B cell (primary cell): Measurements from ENCODE around the gene USP48. TPM values are rescaled to one million over a fixed set of nuclear protein-coding genes. Genes with fewer than 3 reads are reported as not detected.

Source experiments
- ATAC-seq: fragments of 200-7000 bp; cut with Tn5 transposase; one replicate; pipeline ENCODE4 v1.10.0; 2021; ENCODE audit warnings: low read depth, mild to moderate bottlenecking, moderate number of reproducible peaks, moderate library complexity
- CTCF ChIA-PET: fragments of 350-600 bp; sonication (Branson Sonifier 250); formaldehyde crosslinking; loops from one replicate; lab custom pipeline; 2021; ENCODE audit warnings: antibody characterized with exemption, inconsistent platforms; lab: Charles Lee
- POLR2A ChIA-PET: fragments of 350-600 bp; sonication (Branson Sonifier 250); formaldehyde crosslinking; loops from one replicate; lab custom pipeline; 2021; ENCODE audit warnings: antibody characterized with exemption; lab: Charles Lee
- DNase-seq: peaks from one replicate; pipeline ENCODE4 v3.0.0; 2013
- H2AFZ ChIP-seq: 2 replicates; pipeline ENCODE4 v1.6.1; 2012; ENCODE audit warnings: mild to moderate bottlenecking, low read depth, low read length; ENCODE audit not compliant: insufficient read depth, poor library complexity, severe bottlenecking
- H3K27ac ChIP-seq, 2 donors: 1 replicate in 1 of 2; 2 replicates in 1 of 2; pipeline ENCODE4 v1.5.1; 2012 to 2013; ENCODE audit warnings: low read length in 2 of 2, mild to moderate bottlenecking in 2 of 2, moderate library complexity in 1 of 2
- H3K27me3 ChIP-seq, 4 experiments: fragments of 200-600 bp in 1 of 4; sonication (generic) in 1 of 4; replicated peaks in 1 of 4; 1 replicate in 2 of 4; 2 replicates in 2 of 4; pipeline versions ENCODE4 v1.6.1 to v1.7.0; 2013 to 2016; ENCODE audit warnings: low read length in 3 of 4, mild to moderate bottlenecking in 2 of 4, mixed read lengths in 1 of 4, moderate library complexity in 1 of 4; ENCODE audit not compliant: insufficient read depth in 4 of 4, control insufficient read depth in 3 of 4; ENCODE audit errors: control extremely low read depth in 1 of 4
- H3K36me3 ChIP-seq, 2 experiments: replicated peaks in 1 of 2; 1 replicate in 1 of 2; 2 replicates in 1 of 2; pipeline versions ENCODE4 v1.6.1 to v1.7.1; 2013; ENCODE audit warnings: low read length in 1 of 2; ENCODE audit not compliant: insufficient read depth in 2 of 2, control insufficient read depth in 1 of 2; ENCODE audit errors: control extremely low read depth in 1 of 2, extremely low read depth in 1 of 2
- H3K4me1 ChIP-seq, 2 donors: fragments of 200-600 bp in 1 of 2; sonication (generic) in 1 of 2; 1 replicate in 1 of 2; 2 replicates in 1 of 2; pipeline versions ENCODE4 v1.5.1 to v1.6.1; 2013 to 2017; ENCODE audit warnings: low read length in 2 of 2; ENCODE audit not compliant: control insufficient read depth in 2 of 2, insufficient read depth in 2 of 2
- H3K4me2 ChIP-seq: replicated peaks from 2 replicates; pipeline ENCODE3; 2012; ENCODE audit warnings: mild to moderate bottlenecking, low read depth, low read length; ENCODE audit not compliant: poor library complexity, severe bottlenecking
- H3K4me3 ChIP-seq, 5 experiments: fragments of 200-600 bp in 1 of 5; sonication (generic) in 1 of 5; 1 replicate in 3 of 5; 2 replicates in 2 of 5; pipeline versions ENCODE4 v1.5.1 to v1.7.0; 2011 to 2016; ENCODE audit warnings: low read length in 4 of 5, mild to moderate bottlenecking in 4 of 5, low read depth in 2 of 5, control low read depth in 1 of 5, moderate library complexity in 1 of 5; ENCODE audit not compliant: insufficient read depth in 1 of 5; ENCODE audit errors: control extremely low read depth in 1 of 5, extremely low read depth in 1 of 5
- H3K79me2 ChIP-seq: fragments of 200-600 bp; sonication (generic); one replicate; pipeline ENCODE4 v1.6.0; 2016; ENCODE audit warnings: low read length; ENCODE audit not compliant: control insufficient read depth, insufficient read depth
- H3K9ac ChIP-seq: fragments of 200-600 bp; sonication (generic); 2 replicates; pipeline ENCODE4 v1.6.1; 2017; ENCODE audit warnings: mild to moderate bottlenecking, low read length, moderate library complexity
- H3K9me3 ChIP-seq, 3 donors: one replicate each; pipeline versions ENCODE4 v1.6.1 to v1.7.1; 2013; ENCODE audit warnings: low read length in 2 of 3; ENCODE audit not compliant: control insufficient read depth in 2 of 3, insufficient read depth in 1 of 3; ENCODE audit errors: control extremely low read depth in 1 of 3
- H4K20me1 ChIP-seq: 2 replicates; pipeline ENCODE4 v1.6.0; 2012; ENCODE audit warnings: mild to moderate bottlenecking, low read length; ENCODE audit not compliant: insufficient read depth, control insufficient read depth, poor library complexity, severe bottlenecking
- H3K27ac Mint-ChIP-seq: one replicate; pipeline ENCODE4 v1.8.0; 2021; ENCODE audit warnings: mixed read lengths
- H3K27me3 Mint-ChIP-seq: one replicate; pipeline ENCODE4 v1.8.0; 2021; ENCODE audit warnings: mixed read lengths
- H3K4me1 Mint-ChIP-seq: one replicate; pipeline ENCODE4 v1.8.0; 2021; ENCODE audit warnings: mixed read lengths
- H3K4me3 Mint-ChIP-seq: one replicate; pipeline ENCODE4 v1.8.0; 2021; ENCODE audit warnings: mixed read lengths
- H3K9me3 Mint-ChIP-seq: one replicate; pipeline ENCODE4 v1.8.0; 2022; ENCODE audit warnings: mixed read lengths; ENCODE audit not compliant: insufficient read depth
- CTCF ChIP-seq: fragments of 200-600 bp; IDR thresholded peaks from one replicate; pipeline ENCODE4 v1.8.0; 2022; ENCODE audit warnings: antibody characterized with exemption, mild to moderate bottlenecking
- EZH2 ChIP-seq: IDR thresholded peaks from 2 replicates; pipeline ENCODE4 v1.6.1; 2012; ENCODE audit warnings: borderline replicate concordance, low read depth, mild to moderate bottlenecking, moderate library complexity, low read length; ENCODE audit not compliant: insufficient read depth, poor library complexity, severe bottlenecking
- WGBS: methylation state at CpG from one replicate; pipeline ENCODE4 v1.1.5; 2013; ENCODE audit warnings: missing lambda C conversion rate; ENCODE audit not compliant: insufficient coverage; 5-methylcytosine and 5-hydroxymethylcytosine counted together
- intact Hi-C: fragments of 100-400 bp; cut with micrococcal nuclease; formaldehyde crosslinking; loops from one replicate; pipeline ENCODE4 v1.10.0; 2022
- polyA plus RNA-seq: library from polyadenylated mRNA; depleted of rRNA; stranded (reverse); fragments of >200 nt; gene quantifications from 2 replicates; pipeline ENCODE4 v1.2.3, GENCODE V29; 2012
- total RNA-seq, 2 donors: library from RNA; stranded (reverse); fragments of 120-200 nt in 1 of 2; gene quantifications; 1 replicate in 1 of 2; 2 replicates in 1 of 2; pipeline versions ENCODE4 v1.2.3 to v1.2.4, GENCODE V29; 2013 to 2022

USP48 gene
- total and polyA plus RNA-seq, 2 donors (not counting 1 experiment from before 2014, with no cell fraction given), result 21.2 to 135 TPM

DNA sequence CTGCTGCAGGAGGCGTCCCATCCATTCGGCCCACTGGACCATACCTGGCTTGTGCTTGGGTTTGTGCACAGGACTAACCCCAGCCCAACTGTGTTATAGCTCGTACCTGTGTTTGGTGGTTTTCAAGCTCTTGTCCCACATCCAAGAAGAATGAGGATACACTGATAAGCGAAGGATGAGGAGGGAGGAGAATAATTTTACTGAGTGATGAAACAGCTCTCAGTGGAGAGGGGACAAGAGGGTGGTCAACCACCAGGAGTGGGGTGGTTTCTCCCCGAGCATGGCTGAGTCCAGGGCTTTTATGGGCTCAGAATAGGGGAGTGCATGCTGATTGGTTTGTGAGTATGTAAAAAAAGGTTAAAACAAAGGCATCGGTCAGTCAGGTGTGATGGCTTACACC, 12.1 kb upstream of the USP48 start:
- no peaks in the 10 kb centered on the region for H3K36me3 ChIP-seq

DNA sequence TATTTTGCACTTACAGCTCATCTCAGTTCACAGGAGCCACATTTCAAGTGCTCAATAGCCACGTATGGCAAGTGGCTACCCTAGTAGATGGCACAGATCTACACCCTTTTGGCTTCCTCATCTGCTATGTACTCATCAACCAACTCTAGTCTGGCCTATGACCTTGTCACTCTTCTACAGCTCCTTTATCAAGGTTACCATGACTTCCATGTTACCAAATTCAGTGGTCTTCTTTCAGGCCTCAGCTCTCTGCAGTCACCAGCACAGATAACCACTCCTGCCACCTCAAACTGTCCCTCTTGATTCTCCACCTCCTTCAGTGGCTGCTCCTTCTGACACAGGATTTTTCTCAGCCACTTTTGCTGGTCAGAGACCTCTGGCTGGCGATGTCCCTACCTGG, 11.7 kb upstream of the USP48 start:
- ChIA-PET POLR2A (no interaction called here), CTCF (interaction anchor here (1.4 kb wide), 1 partner anchor 13 kb away, joined by 4 read pairs; no protein-coding TSS in a partner anchor)
- Mint-ChIP-seq H3K4me3 (no peak overlapping the region), H3K27ac (no peak overlapping the region), H3K27me3 (no peaks in the 10 kb centered on the region), H3K4me1 (peaks cover 6% of the 10 kb centered on the region), H3K9me3 (peaks cover 9% of the 10 kb centered on the region)
- TF ChIP-seq EZH2 (no peak), CTCF (no peak)
- H3K79me2 ChIP-seq, result no peaks in the 10 kb centered on the region
- no peaks in the 10 kb centered on the region for H3K36me3 ChIP-seq
- intact Hi-C loops, result no loop called here
- WGBS, result 89% methylated on average over 2 of the region's 2 CpGs
- peaks cover 0 to 5% of the 10 kb centered on the region in 2 donors for H3K4me1 ChIP-seq
- H3K27ac ChIP-seq, result no peak overlapping the region
- H3K4me3 ChIP-seq, result no peak overlapping the region
- peaks cover 1 to 12% (median 8%) of the 10 kb centered on the region in 3 donors for H3K9me3 ChIP-seq
- H3K9ac ChIP-seq, result no peak overlapping the region
- ATAC-seq, result no peak
- no peak for DNase-seq
- H3K27me3 ChIP-seq, result no peaks in the 10 kb centered on the region
- no peak overlapping the region for H3K4me2 ChIP-seq
- no peaks in the 10 kb centered on the region for H4K20me1 ChIP-seq
- H2AFZ ChIP-seq, result no peak overlapping the region

More for the DNA sequence above, 12.1 kb upstream of the USP48 start:
- no peak overlapping the region for H3K4me2 ChIP-seq
- no peak for TF ChIP-seq CTCF
- no peak for TF ChIP-seq EZH2
- no peak overlapping the region for H2AFZ ChIP-seq
- H4K20me1 ChIP-seq, result no peaks in the 10 kb centered on the region
- no peak overlapping the region for H3K27ac ChIP-seq
- Mint-ChIP-seq H3K4me1 (peaks cover 6% of the 10 kb centered on the region), H3K27me3 (no peaks in the 10 kb centered on the region), H3K27ac (no peak overlapping the region), H3K9me3 (peaks cover 9% of the 10 kb centered on the region), H3K4me3 (no peak overlapping the region)
- H3K4me3 ChIP-seq, result no peak overlapping the region
- POLR2A ChIA-PET, result no interaction called here
- WGBS, result 93% methylated on average over 6 of the region's 6 CpGs
- DNase-seq, result no peak
- intact Hi-C loops, result no loop called here
- CTCF ChIA-PET, result interaction anchor here (1.4 kb wide), 1 partner anchor 13 kb away, joined by 4 read pairs; no protein-coding TSS in a partner anchor
- H3K4me1 ChIP-seq, result peaks cover 0 to 5% of the 10 kb centered on the region in 2 donors
- H3K9ac ChIP-seq, result no peak overlapping the region
- peaks cover 1 to 12% (median 8%) of the 10 kb centered on the region in 3 donors for H3K9me3 ChIP-seq
- no peaks in the 10 kb centered on the region for H3K79me2 ChIP-seq
- ATAC-seq, result no peak
- no peaks in the 10 kb centered on the region for H3K27me3 ChIP-seq
